ENCODE measurements around the gene CNDP2.
A peak's percentile ranks its signal among the peaks of the same experiment; 100 is the strongest.
"Not testable (repeated sequence)": the region's sequence is repeated elsewhere in the genome, so short reads cannot be mapped to it uniquely, and the experiment has no call there.

Gene CNDP2

DNA sequence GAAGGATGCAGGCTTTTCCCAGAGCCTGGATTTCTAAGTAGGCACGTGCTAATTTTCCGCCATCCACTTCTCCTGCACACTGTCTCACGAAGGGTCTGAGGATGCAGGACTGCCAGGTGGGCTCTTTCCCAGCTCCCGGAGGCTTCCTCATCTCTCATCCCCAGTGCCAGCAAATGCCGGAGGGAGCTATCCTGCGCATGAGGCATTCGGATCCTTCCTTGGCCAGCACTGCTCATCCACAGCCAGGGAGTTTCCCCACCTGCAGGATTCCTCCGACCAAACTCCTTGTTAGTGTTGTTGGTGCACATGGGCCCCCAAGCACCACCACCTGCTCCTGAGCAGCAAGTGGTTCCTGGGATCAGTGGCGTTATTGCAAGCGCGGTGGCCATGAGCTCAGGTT, 43.1 kb downstream of the CNDP2 start:
- no peak for DNase-seq (ENCODE audit: low read depth)

DNA sequence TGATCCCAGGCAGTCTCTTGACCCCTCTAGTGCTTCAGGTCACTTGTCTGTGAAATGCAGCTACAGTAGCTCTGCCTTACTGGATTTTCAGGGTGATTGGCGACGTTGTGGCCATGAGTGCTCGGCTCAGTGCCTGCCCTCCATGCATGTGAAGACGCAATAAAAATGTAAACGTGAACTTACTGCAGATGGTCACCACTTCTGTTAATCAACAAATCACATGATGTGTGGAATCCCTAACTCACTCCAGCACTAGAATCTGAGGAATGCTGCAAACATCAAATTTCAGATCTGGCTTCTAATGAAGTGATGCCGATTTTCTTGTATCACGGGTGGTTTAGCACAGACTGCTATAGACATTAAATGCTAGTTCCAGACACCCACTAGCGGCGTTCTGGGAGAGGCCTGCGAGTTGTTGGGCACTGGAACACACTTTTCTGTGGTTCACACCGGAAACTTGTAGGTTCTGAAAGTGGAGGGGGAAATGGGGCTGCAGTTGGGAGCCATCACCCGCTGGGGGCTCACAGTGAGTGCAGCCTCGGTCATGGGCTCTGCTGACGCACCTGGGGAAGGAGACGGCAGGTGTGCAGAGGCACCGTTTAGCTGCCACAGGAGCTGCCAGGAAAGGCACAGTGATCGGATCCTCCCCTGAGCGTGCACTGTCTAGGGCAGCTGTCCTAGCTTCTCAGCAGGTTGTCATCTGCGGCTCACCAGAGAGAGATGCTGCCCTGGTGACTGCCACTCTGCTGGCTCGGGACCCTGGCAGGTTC, 44.7 kb downstream of the CNDP2 start:
- DNase-seq (ENCODE audit: low read depth) = no peak

DNA sequence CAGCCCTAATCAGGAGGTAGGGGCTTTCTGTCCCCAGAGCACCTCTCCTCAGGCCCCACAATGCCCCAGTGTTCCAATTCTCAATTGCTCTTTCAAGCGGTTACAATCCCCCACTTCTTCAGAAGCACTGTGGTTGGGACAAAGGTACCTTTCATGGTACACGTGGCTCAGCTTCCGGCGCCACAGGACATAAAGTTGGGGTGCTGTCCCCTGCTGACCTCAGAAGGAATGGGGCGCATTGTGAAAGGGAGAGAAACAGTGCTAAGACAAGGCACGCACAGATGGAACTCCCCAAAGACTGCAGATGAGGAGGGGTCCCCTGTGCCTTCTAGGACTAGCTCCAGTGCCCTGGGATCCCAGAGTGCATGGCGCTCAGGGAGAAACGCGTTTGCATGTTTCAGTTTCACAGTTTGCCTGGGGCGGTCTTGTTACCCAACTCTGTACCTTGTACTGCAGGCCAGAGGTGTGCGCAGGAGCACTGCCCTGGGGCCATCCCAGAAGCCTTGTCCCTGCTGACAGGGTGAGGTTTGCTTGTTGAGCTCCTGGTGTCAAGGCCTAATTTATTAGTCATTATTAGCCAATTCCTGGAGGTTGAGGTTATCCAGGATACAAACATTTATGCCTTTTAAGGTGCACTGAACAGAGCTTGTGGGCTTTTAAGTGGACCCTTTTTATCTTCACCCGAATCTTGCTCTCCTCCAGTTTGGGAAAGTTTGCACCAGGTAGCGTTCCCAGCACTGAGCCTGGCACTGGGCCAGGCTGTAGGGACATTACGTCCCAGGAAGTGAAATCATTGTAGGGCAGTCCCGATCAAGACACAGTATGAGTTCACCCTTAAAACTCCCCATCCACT, 45.8 kb downstream of the CNDP2 start:
- no peak for DNase-seq (ENCODE audit: low read depth)

DNA sequence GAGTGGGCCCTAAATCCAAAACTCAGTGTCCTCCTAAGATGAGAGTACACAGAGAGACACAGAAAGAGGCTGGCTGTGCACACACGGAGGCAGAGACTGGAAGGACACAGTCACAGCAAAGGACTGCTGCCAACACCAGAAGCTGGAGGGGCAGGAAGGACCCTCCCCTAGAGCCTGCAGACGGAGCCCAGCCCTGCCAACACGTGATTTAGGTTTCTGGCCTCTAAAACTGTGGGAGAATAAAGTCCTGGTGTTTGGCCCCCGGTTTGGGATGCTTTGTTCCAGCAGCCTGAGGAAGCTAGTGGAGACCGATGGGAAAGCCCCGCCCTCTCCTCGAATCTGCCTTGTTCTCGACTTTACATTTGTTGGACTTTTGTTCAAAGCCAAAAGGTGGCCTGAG, 48.7 kb downstream of the CNDP2 start:
- DNase-seq (ENCODE audit: low read depth) = no peak

DNA sequence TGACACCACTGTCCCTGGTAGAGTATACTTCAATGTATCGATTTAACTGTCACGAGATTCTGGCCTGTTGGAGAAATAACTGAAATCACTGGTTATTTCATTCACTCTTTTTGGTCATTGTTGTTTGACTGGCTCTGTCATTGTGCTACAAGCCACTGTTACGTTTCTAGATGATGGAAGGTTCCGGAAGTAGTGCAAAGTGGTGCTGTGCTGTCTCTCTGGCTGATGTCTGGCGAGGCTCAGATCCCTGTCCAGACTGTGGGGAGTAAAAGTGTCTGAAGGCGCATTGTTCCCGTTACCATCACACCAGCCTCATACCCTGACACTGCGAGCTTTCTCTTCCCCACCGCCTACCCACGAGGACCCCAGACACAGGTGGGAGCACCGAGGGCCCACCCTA, 49.8 kb downstream of the CNDP2 start:
- DNase-seq (ENCODE audit: low read depth) = no peak

DNA sequence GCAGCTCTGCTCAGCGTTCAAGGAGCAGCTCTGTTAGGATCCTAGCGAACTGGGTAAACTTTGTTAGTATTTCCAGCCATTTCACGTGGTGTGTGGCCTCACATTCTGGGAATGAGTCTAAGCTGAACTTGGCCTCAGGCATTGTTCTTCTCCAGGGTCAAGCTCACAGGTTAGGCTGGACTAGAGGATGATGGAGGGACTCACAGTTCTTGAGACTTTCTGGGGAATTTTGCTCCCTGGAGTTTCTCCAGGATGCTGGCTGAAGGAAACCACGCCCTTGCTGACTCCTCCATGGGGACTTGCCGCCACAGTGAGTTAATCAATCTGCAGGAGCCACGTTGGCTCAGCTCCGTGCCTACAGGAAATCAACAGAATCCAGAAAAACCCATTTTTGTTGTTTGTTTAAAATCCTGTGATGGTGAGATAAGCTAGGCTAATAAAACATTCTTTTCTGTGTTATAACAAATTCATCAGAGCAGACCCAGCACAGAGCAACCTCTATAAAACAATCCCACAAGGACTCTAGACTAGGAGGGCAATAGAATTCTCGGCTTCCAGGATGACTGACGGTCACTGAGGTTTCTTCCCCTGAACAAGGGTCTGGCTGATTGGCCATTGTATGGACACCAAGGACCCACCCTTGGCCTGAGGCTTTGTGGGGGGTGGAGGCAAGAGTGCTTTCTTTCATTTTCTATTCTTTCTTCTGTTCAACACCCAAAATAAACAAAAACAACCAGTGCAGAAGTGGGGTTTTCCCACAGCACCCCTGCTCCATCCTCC, 50.8 kb downstream of the CNDP2 start:
- no peak for DNase-seq (ENCODE audit: low read depth)

DNA sequence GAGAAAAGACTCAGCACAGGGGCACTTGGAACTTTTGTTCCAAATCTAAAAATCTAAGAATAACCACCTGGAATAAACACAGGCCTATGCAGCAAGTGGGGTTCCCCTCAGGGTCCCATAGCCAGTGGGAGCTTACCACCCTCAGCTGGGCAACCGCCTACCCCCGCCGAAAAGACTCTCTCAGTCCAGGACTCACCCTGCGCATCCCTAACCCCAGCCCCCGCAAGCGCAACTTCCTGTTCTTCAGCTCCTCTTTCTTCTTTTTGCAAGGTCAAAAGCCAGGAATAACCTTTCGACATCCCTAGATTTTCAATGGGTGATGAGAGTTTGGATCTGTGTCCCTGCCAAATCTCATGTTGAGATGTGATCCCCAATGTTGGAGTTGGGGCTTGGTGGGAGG, 51.7 kb downstream of the CNDP2 start:
- no peak for DNase-seq (ENCODE audit: low read depth)

DNA sequence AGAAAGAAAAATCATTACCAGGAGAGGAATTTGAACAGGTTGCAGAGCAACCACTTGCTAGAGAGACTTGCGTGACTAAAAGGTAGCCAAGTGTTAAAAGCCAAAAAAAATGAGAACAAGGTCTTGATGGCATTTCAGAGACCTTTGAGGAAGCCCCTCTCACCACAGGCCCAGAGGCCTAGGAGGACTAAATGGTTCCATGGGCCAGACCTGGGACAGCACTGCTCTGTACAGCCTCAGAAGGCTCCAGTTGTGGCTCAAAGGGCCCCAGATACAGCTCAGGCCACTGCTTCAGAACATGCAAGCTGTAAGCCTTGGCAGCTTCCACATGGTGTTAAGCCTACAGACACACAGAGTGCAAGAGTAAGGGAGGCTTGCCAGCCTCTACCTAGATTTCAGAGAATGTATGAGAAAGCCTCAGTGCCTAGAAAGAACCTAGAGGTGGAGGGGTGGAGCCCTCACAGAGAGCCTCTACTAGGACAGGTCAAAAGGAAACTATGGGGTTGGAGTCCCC, 53.5 kb downstream of the CNDP2 start:
- DNase-seq (ENCODE audit: low read depth) = no peak

DNA sequence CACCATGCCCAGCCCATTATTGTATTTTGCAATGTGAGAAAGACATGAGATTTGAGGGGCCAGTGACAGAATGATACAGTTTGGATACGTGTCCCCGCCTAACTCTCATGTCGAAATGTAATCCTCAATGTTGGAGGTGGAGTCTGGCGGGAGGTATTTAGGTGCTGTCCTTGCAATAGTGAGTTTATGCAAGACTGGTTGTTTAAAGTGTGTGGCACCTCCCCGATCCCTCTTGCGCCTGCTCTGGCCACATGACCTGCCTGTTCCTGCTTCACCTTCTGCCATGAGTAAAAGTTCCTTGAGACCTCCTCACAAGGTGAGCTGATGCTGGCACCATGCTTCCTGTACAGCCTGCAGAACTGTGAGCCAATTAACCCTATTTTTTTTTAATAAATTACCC, 54.7 kb downstream of the CNDP2 start:
- no peak for DNase-seq (ENCODE audit: low read depth)

DNA sequence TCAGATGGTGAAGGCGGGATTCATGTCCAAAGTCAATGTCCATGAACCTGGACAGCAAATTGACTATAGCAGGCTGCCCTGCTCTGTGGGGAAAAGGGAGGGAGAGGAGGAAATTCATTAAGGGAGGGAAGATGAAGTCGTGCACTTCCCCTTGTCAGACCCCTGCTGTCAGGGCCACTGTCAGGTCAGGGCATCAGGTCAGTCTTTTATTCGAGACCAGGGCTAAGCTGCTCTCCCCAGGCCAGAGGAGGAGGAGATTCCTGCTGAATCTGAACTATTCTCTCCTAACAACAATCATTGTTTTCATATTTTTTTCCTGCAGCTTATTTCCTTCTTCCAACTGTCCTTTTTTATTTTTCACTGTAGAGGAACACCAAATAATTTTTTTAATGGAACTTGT, 55.3 kb downstream of the CNDP2 start:
- DNase-seq (ENCODE audit: low read depth) = no peak

DNA sequence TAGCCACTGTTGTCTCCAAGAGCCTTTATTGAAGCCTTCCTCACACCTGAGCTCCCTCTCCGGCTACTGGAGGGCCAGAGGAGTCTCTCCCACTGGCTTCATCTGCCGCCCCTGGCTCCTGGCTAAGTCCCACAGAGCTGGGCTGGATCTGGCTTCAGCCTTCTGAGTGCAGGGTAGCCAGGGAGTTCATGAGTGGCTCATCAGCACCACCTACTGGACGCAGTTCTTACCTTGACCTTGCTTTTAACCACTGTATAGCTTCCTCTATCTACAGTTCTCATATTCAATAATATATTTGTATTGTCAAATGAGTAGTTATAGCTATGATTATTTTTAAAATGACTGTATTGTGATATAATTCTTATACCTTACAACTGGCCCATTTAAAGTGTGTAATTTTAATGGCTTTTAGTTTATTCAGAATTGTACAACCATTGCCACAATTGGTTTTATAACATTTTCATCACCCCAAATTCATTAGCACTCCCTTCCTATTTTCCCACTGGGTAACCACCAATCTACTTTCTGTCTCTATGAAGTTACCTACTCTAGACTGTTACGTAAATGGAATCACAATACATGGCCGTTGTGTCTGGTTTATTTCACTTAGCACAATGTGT, 55.9 kb downstream of the CNDP2 start:
- DNase-seq (ENCODE audit: low read depth) = peak; percentile 56

DNA sequence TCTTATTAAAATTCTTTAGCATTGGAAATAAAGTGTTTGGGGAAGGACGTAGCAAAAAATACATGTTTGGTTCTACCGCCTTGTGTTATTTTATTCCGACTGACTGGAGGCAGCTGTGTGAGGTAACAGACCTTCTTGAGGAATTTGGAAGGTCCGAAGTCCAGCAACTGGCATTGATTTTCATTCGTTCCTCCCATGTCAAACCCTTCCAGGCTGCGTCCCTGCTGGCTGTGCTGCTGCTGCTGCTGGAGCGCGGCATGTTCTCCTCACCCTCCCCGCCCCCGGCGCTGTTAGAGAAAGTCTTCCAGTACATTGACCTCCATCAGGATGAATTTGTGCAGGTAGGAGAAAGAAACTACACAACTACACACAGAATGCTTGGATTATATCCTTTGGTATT, 60.0 kb downstream of the CNDP2 start:
- DNase-seq (ENCODE audit: low read depth) = no peak

DNA sequence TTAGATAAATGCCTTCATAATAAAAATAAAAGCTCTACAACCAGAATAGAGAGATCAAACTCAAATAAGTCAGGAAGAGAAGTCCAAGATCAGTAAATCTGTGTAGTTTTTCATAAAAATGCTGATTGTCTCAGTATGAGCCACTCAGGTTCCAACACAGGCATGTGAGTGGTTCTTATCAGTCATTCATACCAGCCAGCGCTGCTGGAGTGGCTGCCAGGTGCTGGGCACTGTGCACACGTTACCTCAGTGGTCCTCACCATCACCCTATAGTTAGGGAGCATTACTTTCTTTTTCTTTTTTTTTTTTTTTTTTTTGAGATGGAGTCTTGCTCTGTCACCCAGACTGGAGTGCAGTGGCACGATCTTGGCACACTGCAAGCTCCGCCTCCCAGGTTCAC, 61.9 kb downstream of the CNDP2 start:
- DNase-seq (ENCODE audit: low read depth) = no peak

DNA sequence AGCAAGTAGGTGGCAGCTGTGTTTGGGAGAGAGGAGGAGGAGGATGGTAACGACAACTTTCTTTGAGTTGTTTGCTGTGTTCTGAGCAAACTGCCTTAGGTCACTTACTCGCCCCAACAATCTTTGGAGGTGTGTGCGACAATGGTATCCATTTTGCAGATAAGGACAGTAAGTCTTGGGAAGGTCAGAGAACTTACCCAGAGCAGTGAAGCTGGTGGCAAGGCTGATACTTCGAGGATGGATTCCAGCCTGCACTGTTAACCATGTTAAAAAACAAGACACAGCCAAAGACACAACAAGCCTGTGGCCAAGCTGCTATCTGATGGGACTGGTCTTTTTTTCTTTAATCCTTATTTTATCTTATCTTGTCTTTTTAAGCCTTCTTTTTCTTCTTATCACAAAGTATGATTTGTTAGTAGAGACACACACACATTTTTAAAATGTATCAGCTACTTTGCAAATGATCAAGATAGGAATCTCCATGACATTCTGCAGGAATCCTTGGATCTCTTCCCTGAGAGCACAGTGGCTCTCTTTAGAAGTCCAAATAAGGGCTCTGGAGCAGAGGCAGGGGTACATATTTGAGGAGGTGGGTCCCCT, 66.1 kb downstream of the CNDP2 start:
- DNase-seq (ENCODE audit: low read depth) = no peak

DNA sequence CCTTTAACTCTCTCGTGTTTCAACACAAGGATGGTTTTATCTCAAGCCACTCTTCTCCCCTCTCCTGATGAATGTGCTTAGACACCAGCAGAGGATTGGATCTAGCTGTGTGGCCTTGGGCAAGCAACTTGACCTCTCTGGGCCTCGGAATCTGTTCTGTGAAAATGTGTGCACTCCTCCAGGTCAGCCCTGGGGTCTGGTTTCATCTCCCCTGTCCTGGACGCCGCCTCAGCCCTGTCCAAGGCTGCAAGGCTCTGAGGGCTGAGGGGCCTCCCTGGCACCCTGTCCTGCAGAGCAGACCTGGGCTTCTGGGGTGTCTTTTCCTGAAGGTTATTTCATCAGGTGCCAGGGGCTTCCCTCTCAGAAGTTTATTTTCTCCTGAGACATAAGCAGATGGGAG, 66.6 kb downstream of the CNDP2 start:
- no peak for DNase-seq (ENCODE audit: low read depth)

DNA sequence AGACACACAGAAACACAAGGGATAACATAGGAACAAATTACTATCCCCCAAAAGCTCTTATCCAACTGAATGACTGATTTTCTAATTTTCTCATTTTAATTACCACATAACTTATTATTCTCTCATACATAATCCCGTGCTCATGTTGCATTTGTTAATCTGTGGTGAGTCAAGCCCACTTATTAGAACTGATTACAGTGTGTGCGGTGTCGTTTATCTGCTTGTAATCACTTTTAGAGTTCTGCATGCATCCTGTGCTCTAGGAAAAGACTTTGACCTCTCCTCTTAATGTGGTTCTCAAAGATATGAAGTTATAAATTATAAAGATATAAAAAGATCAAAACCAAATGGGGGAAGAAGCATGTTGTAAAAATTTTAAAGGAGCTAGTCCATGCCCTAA, 67.8 kb downstream of the CNDP2 start:
- DNase-seq (ENCODE audit: low read depth) = no peak

DNA sequence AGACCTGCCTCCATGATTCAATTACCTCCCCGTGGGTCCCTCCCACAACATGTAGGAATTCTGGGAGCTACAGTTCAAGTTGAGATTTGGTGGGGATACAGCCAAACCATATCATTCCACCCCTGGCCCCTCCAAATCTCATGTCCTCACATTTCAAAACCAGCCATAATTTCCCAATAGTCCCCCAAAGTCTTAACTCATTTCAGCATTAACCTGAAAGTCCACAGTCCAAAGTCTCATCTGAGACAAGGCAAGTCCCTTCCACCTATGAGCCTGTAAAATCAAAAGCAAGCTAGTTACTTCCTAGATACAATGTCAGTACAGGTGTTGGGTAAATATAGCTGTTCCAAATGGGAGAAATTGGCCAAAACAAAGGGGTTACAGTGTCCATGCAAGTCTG, 69.0 kb downstream of the CNDP2 start:
- DNase-seq (ENCODE audit: low read depth) = not testable (repeated sequence)

DNA sequence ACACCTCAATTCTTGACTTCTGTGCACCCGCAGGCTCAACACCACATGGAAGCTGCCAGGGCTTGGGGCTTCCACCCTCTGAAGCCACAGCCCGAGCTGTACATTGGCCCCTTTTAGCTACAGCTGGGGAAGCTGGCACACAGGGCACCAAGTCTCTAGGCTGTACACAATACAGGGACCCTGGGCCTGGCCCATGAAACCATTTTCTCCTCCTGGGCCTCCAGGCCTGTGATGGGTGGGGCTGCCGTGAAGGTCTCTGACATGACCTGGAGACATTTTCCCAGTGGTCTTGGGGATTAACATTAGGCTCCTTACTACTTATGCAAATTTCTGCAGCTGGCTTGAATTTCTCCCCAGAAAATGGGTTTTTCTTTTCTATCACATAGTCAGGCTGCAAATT, 69.8 kb downstream of the CNDP2 start:
- DNase-seq (ENCODE audit: low read depth) = not testable (repeated sequence)

DNA sequence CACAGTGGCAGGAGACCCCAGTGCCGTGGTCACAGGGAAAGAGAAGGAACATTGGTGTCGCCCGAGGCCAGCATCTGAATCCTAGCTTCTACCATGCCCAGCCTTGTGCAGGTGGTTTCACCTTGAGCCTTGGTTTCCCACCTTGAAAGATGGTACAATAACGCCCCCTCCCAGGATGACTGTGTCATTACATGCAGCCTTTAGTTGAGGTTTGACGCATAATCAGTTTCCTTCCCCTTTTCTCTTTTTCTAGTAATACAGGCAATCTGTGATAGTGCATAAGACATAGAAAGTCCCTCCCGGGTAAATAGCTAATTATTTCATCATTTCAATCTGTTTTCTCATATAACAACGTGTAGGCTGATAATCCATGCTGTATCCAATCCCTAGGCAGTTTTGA, 71.7 kb downstream of the CNDP2 start:
- no peak for DNase-seq (ENCODE audit: low read depth)

DNA sequence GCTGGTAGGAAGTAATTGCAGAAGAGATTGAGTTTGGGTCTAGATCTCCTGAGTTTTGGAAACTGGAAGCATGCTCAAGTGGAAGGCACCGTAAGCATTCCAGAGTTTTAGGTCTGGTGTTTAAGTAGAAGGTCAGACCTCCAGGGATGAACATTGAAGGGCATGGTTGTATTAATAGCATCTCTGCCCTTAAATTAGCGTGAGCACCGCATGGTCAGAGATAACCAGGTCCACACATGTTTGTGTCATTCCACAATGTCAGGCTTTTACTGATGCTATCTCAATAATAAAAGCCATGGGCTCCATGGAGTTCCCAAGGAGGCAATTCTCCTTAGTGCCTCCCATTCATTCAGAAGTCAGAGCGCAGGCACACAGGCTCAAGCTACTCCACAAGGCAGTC, 73.2 kb downstream of the CNDP2 start:
- no peak for DNase-seq (ENCODE audit: low read depth)

DNA sequence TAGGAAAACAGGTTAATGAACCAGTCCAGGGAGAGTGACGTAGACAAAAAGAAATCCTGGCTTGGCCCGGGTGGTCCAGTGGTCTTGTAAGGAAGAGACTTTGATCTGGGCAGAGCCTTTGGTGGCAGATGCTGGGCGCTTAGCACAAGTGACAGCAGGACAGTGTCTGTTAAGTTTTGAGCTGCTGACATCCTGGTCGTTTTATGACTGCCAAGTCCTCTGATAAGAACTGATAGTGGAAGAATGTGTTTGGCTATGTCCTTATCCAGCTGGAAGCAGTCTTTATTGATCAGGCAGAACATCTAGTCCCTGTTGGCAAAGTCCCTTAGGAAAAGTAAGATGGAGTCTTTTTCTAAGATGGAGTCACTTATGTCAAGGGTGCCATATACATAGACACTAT, 74.1 kb downstream of the CNDP2 start:
- no peak for DNase-seq (ENCODE audit: low read depth)
